Liver (tissue), 10 donors: ENCODE results near the gene PARP3. TPM values are rescaled to one million over a fixed set of nuclear protein-coding genes. Genes with fewer than 3 reads are reported as not detected.

Experiments
- DNase-seq: peaks from one replicate; pipeline ENCODE4 v3.0.0-alpha.2; 2017; ENCODE audit warnings: low spot score
- H3K27ac ChIP-seq, 2 donors: one replicate each; pipeline ENCODE4 v1.7.0; 2013; ENCODE audit warnings: inconsistent platforms in 2 of 2, low read length in 2 of 2, control low read depth in 1 of 2, low read depth in 1 of 2, mild to moderate bottlenecking in 1 of 2
- H3K27me3 ChIP-seq, 4 donors: one replicate each; pipeline versions ENCODE4 v1.6.1 to v1.7.0; 2013; ENCODE audit warnings: low read length in 3 of 4, inconsistent platforms in 1 of 4, mild to moderate bottlenecking in 1 of 4, moderate library complexity in 1 of 4; ENCODE audit not compliant: control insufficient read depth in 4 of 4, insufficient read depth in 4 of 4
- H3K36me3 ChIP-seq, 4 donors: one replicate each; pipeline versions ENCODE4 v1.6.1 to v1.7.0; 2013; ENCODE audit warnings: low read length in 3 of 4, mild to moderate bottlenecking in 3 of 4, low read depth in 1 of 4, moderate library complexity in 1 of 4; ENCODE audit not compliant: control insufficient read depth in 4 of 4, insufficient read depth in 3 of 4
- H3K4me1 ChIP-seq, 4 donors: one replicate each; pipeline versions ENCODE4 v1.6.1 to v1.7.0; 2013; ENCODE audit warnings: low read length in 3 of 4, mild to moderate bottlenecking in 3 of 4, moderate library complexity in 1 of 4; ENCODE audit not compliant: control insufficient read depth in 4 of 4, insufficient read depth in 4 of 4
- H3K4me3 ChIP-seq, 3 donors: one replicate each; pipeline versions ENCODE4 v1.6.1 to v1.7.0; 2013; ENCODE audit warnings: low read length in 3 of 3, control low read depth in 1 of 3, low read depth in 1 of 3, mild to moderate bottlenecking in 1 of 3
- H3K9ac ChIP-seq, 2 donors: one replicate each; pipeline ENCODE4 v1.7.0; 2013; ENCODE audit warnings: low read length in 2 of 2, mild to moderate bottlenecking in 2 of 2, moderate library complexity in 2 of 2, control low read depth in 1 of 2, low read depth in 1 of 2
- H3K9me3 ChIP-seq, 4 donors: one replicate each; pipeline versions ENCODE4 v1.6.1 to v1.7.0; 2013; ENCODE audit warnings: low read length in 3 of 4; ENCODE audit not compliant: control insufficient read depth in 4 of 4
- FOXA1 ChIP-seq: IDR thresholded peaks from 2 replicates; pipeline ENCODE4 v1.6.1; 2016; ENCODE audit warnings: antibody characterized with exemption
- FOXA2 ChIP-seq: IDR thresholded peaks from 2 replicates; pipeline ENCODE4 v1.6.1; 2016; ENCODE audit warnings: antibody characterized with exemption
- GABPA ChIP-seq, 2 donors: IDR thresholded peaks in 1 of 2; conservative IDR thresholded peaks in 1 of 2; 2 replicates each; pipeline ENCODE4 v1.6.1; 2016; ENCODE audit warnings: antibody characterized with exemption in 2 of 2, mild to moderate bottlenecking in 1 of 2, moderate library complexity in 1 of 2
- HNF4A ChIP-seq, 2 donors: conservative IDR thresholded peaks; 2 replicates each; pipeline ENCODE4 v1.6.1; 2016; ENCODE audit warnings: antibody characterized with exemption in 2 of 2, mild to moderate bottlenecking in 2 of 2
- NR2F2 ChIP-seq: IDR thresholded peaks from 2 replicates; pipeline ENCODE4 v1.6.1; 2016; ENCODE audit warnings: antibody characterized with exemption
- REST ChIP-seq: IDR thresholded peaks from 2 replicates; pipeline ENCODE4 v1.6.1; 2016; ENCODE audit warnings: antibody characterized with exemption, mild to moderate bottlenecking
- RXRA ChIP-seq, 2 donors: IDR thresholded peaks; 2 replicates each; pipeline ENCODE4 v1.6.1; 2017 to 2018; ENCODE audit warnings: antibody characterized with exemption in 2 of 2, mild to moderate bottlenecking in 1 of 2
- SP1 ChIP-seq: IDR thresholded peaks from 2 replicates; pipeline ENCODE4 v1.6.1; 2018; ENCODE audit warnings: antibody characterized with exemption, mild to moderate bottlenecking
- TAF1 ChIP-seq: conservative IDR thresholded peaks from 2 replicates; pipeline ENCODE4 v1.6.1; 2016; ENCODE audit warnings: antibody characterized with exemption, mild to moderate bottlenecking
- YY1 ChIP-seq: IDR thresholded peaks from 2 replicates; pipeline ENCODE4 v1.6.1; 2016; ENCODE audit warnings: antibody characterized with exemption, mild to moderate bottlenecking
- WGBS: extraction: QIAGEN DNeasy Blood & Tissue Kit; methylation state at CpG from one replicate; pipeline ENCODE4 v1.1.7; 2013; 5-methylcytosine and 5-hydroxymethylcytosine counted together
- polyA plus RNA-seq, 2 donors: library from polyadenylated mRNA; stranded (reverse) in 1 of 2; unstranded in 1 of 2; fragments of 200-250 nt in 1 of 2; fragments of >200 nt in 1 of 2; fragmentation: Nextera tagmentation in 1 of 2; extraction: Ambion mirVana in 1 of 2; gene quantifications; one replicate each; pipeline versions ENCODE4 v1.2.1 to v1.2.3, GENCODE V29; 2013 to 2015
- small RNA-seq: library from RNA; depleted of rRNA; stranded (forward); fragments of <200 nt; gene quantifications from one replicate; pipeline ENCODE3, GENCODE V24; 2014
- total RNA-seq, 2 donors: library from RNA; depleted of rRNA; stranded (reverse); fragments of >200 nt; gene quantifications; one replicate each; pipeline ENCODE4 v1.2.3, GENCODE V29; 2014
- donor health status: healthy.
- donor health status: healthy.
- donor health status: healthy.
- donor health status: healthy.
- donor health status: healthy.

The PARP3 gene
- total and polyA plus RNA-seq, 4 donors = 1.5 to 21.4 (median 12.7) TPM

- WGBS = 70% methylated on average over 7 of the region's 7 CpGs
- no peak for DNase-seq
- TF ChIP-seq RXRA (IDR thresholded peaks at IDR 0.05) = no peak
- TF ChIP-seq SP1 = no peak
- TF ChIP-seq TAF1 = no peak
- TF ChIP-seq FOXA2 = no peak
- TF ChIP-seq FOXA1 = no peak
- TF ChIP-seq NR2F2 = no peak
- TF ChIP-seq HNF4A (conservative IDR thresholded peaks at IDR 0.05) = no peak
- TF ChIP-seq REST = no peak
- no peak for TF ChIP-seq YY1
- no peak for TF ChIP-seq GABPA (IDR thresholded peaks at IDR 0.05 in 1 of 2, conservative IDR thresholded peaks at IDR 0.05 in 1 of 2)
- H3K27me3 ChIP-seq = no peaks in the 10 kb centered on the region
- H3K9ac ChIP-seq = no peak overlapping the region
- no peak overlapping the region for H3K4me3 ChIP-seq
- no peak overlapping the region for H3K27ac ChIP-seq
- H3K9me3 ChIP-seq = no peaks in the 10 kb centered on the region
- peaks cover 0 to 14% (median 8%) of the 10 kb centered on the region in 4 donors for H3K36me3 ChIP-seq
- peaks cover 4 to 20% (median 13%) of the 10 kb centered on the region in 4 donors for H3K4me1 ChIP-seq
Observed at GRCh38 chr3:51997935-51998596, 55.9 kb downstream of the PARP3 start.

Small RNA genes within 50 kb of the gene (small RNA-seq; reads per million reads assigned to genes)
- not detected for gene AC115284.1

Other genes with a start within 250 kb of the PARP3 start
- under 1 TPM in 1 of 2 donors, not detected in 1; 0.08 TPM for gene GRM2, start 235.3 kb upstream of the PARP3 start, total RNA-seq
- gene GRM2, start 235.3 kb upstream of the PARP3 start, polyA plus RNA-seq = under 1 TPM in 1 of 2 donors, not detected in 1; 0.02 TPM
- gene IQCF6, start 163.1 kb upstream of the PARP3 start, total RNA-seq = not detected
- not detected for gene IQCF6, start 163.1 kb upstream of the PARP3 start, polyA plus RNA-seq
- gene IQCF2, start 80.7 kb upstream of the PARP3 start, total RNA-seq = not detected
- gene IQCF2, start 80.7 kb upstream of the PARP3 start, polyA plus RNA-seq = not detected
- not detected for gene IQCF5, start 66.8 kb upstream of the PARP3 start, total RNA-seq
- gene IQCF5, start 66.8 kb upstream of the PARP3 start, polyA plus RNA-seq = not detected
- not detected for gene IQCF1, start 39.0 kb upstream of the PARP3 start, total RNA-seq
- gene IQCF1, start 39.0 kb upstream of the PARP3 start, polyA plus RNA-seq = not detected
- 1 to 10 TPM; 6.5 to 8.3 TPM for gene RRP9, start 459 bp upstream of the PARP3 start, total RNA-seq
- 10 to 100 TPM in 1 of 2 donors, 1 to 10 TPM in 1; 7.4 to 11.0 TPM for gene RRP9, start 459 bp upstream of the PARP3 start, polyA plus RNA-seq
- under 1 TPM in 1 of 2 donors, not detected in 1; 0.08 TPM for gene GPR62, start 13.0 kb downstream of the PARP3 start, total RNA-seq
- gene GPR62, start 13.0 kb downstream of the PARP3 start, polyA plus RNA-seq = under 1 TPM in 1 of 2 donors, not detected in 1; 0.07 TPM
- gene PCBP4, start 25.1 kb downstream of the PARP3 start, total RNA-seq = 1 to 10 TPM; 4.0 to 4.9 TPM
- 1 to 10 TPM; 2.7 to 7.9 TPM for gene PCBP4, start 25.1 kb downstream of the PARP3 start, polyA plus RNA-seq
- gene ABHD14B, start 31.7 kb downstream of the PARP3 start, total RNA-seq = 10 to 100 TPM; 24.3 to 43.3 TPM
- 100 to 1,000 TPM in 1 of 2 donors, 10 to 100 TPM in 1; 90.6 to 127 TPM for gene ABHD14B, start 31.7 kb downstream of the PARP3 start, polyA plus RNA-seq
- 10 to 100 TPM in 1 of 2 donors, 1 to 10 TPM in 1; 8.2 to 10.5 TPM for gene ABHD14A, start 32.7 kb downstream of the PARP3 start, total RNA-seq
- 10 to 100 TPM; 16.3 to 19.9 TPM for gene ABHD14A, start 32.7 kb downstream of the PARP3 start, polyA plus RNA-seq
- 100 to 1,000 TPM in 1 of 2 donors, 10 to 100 TPM in 1; 69.5 to 241 TPM for gene ACY1, start 41.2 kb downstream of the PARP3 start, total RNA-seq
- 100 to 1,000 TPM; 234 to 274 TPM for gene ACY1, start 41.2 kb downstream of the PARP3 start, polyA plus RNA-seq
- gene RPL29, start 53.5 kb downstream of the PARP3 start, total RNA-seq = 100 to 1,000 TPM; 292 to 358 TPM
- 100 to 1,000 TPM; 418 to 789 TPM for gene RPL29, start 53.5 kb downstream of the PARP3 start, polyA plus RNA-seq
- gene DUSP7, start 114.2 kb downstream of the PARP3 start, total RNA-seq = 1 to 10 TPM; 3.7 to 5.0 TPM
- gene DUSP7, start 114.2 kb downstream of the PARP3 start, polyA plus RNA-seq = 1 to 10 TPM; 1.5 to 3.7 TPM
- 10 to 100 TPM in 1 of 2 donors, 1 to 10 TPM in 1; 2.8 to 12.7 TPM for gene POC1A, start 212.1 kb downstream of the PARP3 start, total RNA-seq
- 1 to 10 TPM; 1.4 to 6.8 TPM for gene POC1A, start 212.1 kb downstream of the PARP3 start, polyA plus RNA-seq